Chondrocyte (in vitro differentiated cells): ENCODE data around the gene PRKAR1B. TPM values are rescaled to one million over a fixed set of nuclear protein-coding genes. Genes with fewer than 3 reads are reported as not detected.
"Not testable (repeated sequence)": the region's sequence is repeated elsewhere in the genome, so short reads cannot be mapped to it uniquely, and the experiment has no call there.

Source experiments
- DNase-seq: peaks from one replicate; pipeline ENCODE4 v3.0.0; 2021; ENCODE audit warnings: mixed read lengths, low spot score
- H3K27ac Mint-ChIP-seq: one replicate; pipeline ENCODE4 v1.8.0; 2021; ENCODE audit warnings: mild to moderate bottlenecking, moderate library complexity, mixed read lengths; ENCODE audit not compliant: unreplicated experiment
- H3K27me3 Mint-ChIP-seq: 2 replicates; pipeline ENCODE4 v1.8.0; 2021; ENCODE audit warnings: low read depth, mixed read lengths
- H3K36me3 Mint-ChIP-seq: 2 replicates; pipeline ENCODE4 v1.8.0; 2021; ENCODE audit warnings: low read depth, mixed read lengths
- H3K4me1 Mint-ChIP-seq: 2 replicates; pipeline ENCODE4 v1.8.0; 2021; ENCODE audit warnings: low read depth, mild to moderate bottlenecking, mixed read lengths
- H3K4me3 Mint-ChIP-seq: one replicate; pipeline ENCODE4 v1.8.0; 2021; ENCODE audit warnings: mild to moderate bottlenecking, moderate library complexity, mixed read lengths; ENCODE audit not compliant: unreplicated experiment
- H3K9me3 Mint-ChIP-seq: 2 replicates; pipeline ENCODE4 v1.8.0; 2021; ENCODE audit warnings: low read depth, mixed read lengths
- CTCF ChIP-seq: fragments of 200-600 bp; sonication (generic); IDR thresholded peaks from 2 replicates; pipeline ENCODE4 v1.5.0; 2021; ENCODE audit warnings: antibody characterized with exemption, mild to moderate bottlenecking, moderate library complexity
- total RNA-seq: library from RNA; stranded (reverse); gene quantifications from 3 replicates; pipeline ENCODE4 v1.2.1, GENCODE V29; 2021

The PRKAR1B gene
- total RNA-seq, 1 donor from 2014 or later: 7.7 TPM

GRCh38 chr7:753190-753589, 26.1 kb upstream of the PRKAR1B start:
- peak; percentile 51 for DNase-seq
- Mint-ChIP-seq H3K9me3 (no peaks in the 10 kb centered on the region), H3K36me3 (peaks cover 16% of the 10 kb centered on the region), H3K4me1 (peaks cover 13% of the 10 kb centered on the region), H3K4me3 (no peak overlapping the region), H3K27me3 (no peaks in the 10 kb centered on the region), H3K27ac (no peak overlapping the region)
- TF ChIP-seq CTCF: no peak

GRCh38 chr7:752256-752655, 25.2 kb upstream of the PRKAR1B start:
- DNase-seq: peak; percentile 82
- Mint-ChIP-seq H3K36me3 (peaks cover 15% of the 10 kb centered on the region), H3K4me1 (peaks cover 13% of the 10 kb centered on the region)
- H3K9me3 Mint-ChIP-seq, H3K27me3 Mint-ChIP-seq, H3K27ac Mint-ChIP-seq, H3K4me3 Mint-ChIP-seq: not testable (repeated sequence)

GRCh38 chr7:751826-752225, 24.7 kb upstream of the PRKAR1B start:
- no peaks in the 10 kb centered on the region for H3K27me3 Mint-ChIP-seq
- no peaks in the 10 kb centered on the region for H3K9me3 Mint-ChIP-seq
- H3K4me3 Mint-ChIP-seq: no peak overlapping the region
- peaks cover 13% of the 10 kb centered on the region for H3K4me1 Mint-ChIP-seq
- DNase-seq: peak; percentile 57
- no peak for TF ChIP-seq CTCF
- H3K27ac Mint-ChIP-seq: no peak overlapping the region
- H3K36me3 Mint-ChIP-seq: peaks cover 15% of the 10 kb centered on the region

GRCh38 chr7:750111-750905, 23.2 kb upstream of the PRKAR1B start:
- H3K27ac Mint-ChIP-seq: no peak overlapping the region
- H3K4me1 Mint-ChIP-seq: peaks cover 13% of the 10 kb centered on the region
- H3K27me3 Mint-ChIP-seq: no peaks in the 10 kb centered on the region
- TF ChIP-seq CTCF: no peak
- H3K9me3 Mint-ChIP-seq: no peaks in the 10 kb centered on the region
- peak; percentile 50 for DNase-seq
- no peak overlapping the region for H3K4me3 Mint-ChIP-seq
- H3K36me3 Mint-ChIP-seq: peaks cover 14% of the 10 kb centered on the region

GRCh38 chr7:749140-749551, 22.1 kb upstream of the PRKAR1B start:
- Mint-ChIP-seq H3K9me3 (no peaks in the 10 kb centered on the region), H3K36me3 (peaks cover 8% of the 10 kb centered on the region), H3K4me1 (peaks cover 13% of the 10 kb centered on the region), H3K27ac (peak overlapping the region; percentile 59), H3K4me3 (no peak overlapping the region), H3K27me3 (no peaks in the 10 kb centered on the region)
- peak; percentile 34 for DNase-seq
- no peak for TF ChIP-seq CTCF

- no peak for TF ChIP-seq CTCF
- H3K9me3 Mint-ChIP-seq: no peaks in the 10 kb centered on the region
- no peak overlapping the region for H3K27ac Mint-ChIP-seq
- no peak overlapping the region for H3K4me3 Mint-ChIP-seq
- peaks cover 13% of the 10 kb centered on the region for H3K4me1 Mint-ChIP-seq
- H3K36me3 Mint-ChIP-seq: peaks cover 7% of the 10 kb centered on the region
- peak; percentile 83 for DNase-seq
- H3K27me3 Mint-ChIP-seq: no peaks in the 10 kb centered on the region
Measured at GRCh38 chr7:748446-748845, 21.4 kb upstream of the PRKAR1B start.
